Activated naive CD4-positive, alpha-beta T cell treated with anti-CD3 and anti-CD28 coated beads, Interleukin-2, amount 10 ng/mL, durations not matched to agents 7 days and 5 days (primary cell): ENCODE results near the gene TAB2.

Source experiments
- CTCF ChIA-PET: fragments of 350-600 bp; sonication (Branson Sonifier 250); formaldehyde crosslinking; loops from one replicate; lab custom pipeline; 2021; ENCODE audit warnings: antibody characterized with exemption; lab: Charles Lee
- DNase-seq: peaks from one replicate; pipeline ENCODE4 v3.0.0-alpha.2; 2020
- H3K27ac Mint-ChIP-seq: one replicate; pipeline ENCODE4 v1.8.0; 2021; ENCODE audit warnings: mild to moderate bottlenecking, moderate library complexity, mixed read lengths
- H3K27me3 Mint-ChIP-seq: one replicate; pipeline ENCODE4 v1.8.0; 2021; ENCODE audit warnings: mild to moderate bottlenecking, mixed read lengths
- H3K36me3 Mint-ChIP-seq: one replicate; pipeline ENCODE4 v1.8.0; 2021; ENCODE audit warnings: mixed read lengths
- H3K4me1 Mint-ChIP-seq: one replicate; pipeline ENCODE4 v1.8.0; 2021; ENCODE audit warnings: mixed read lengths
- H3K4me3 Mint-ChIP-seq: one replicate; pipeline ENCODE4 v1.8.0; 2021; ENCODE audit warnings: mild to moderate bottlenecking, moderate library complexity, mixed read lengths
- H3K9me3 Mint-ChIP-seq: one replicate; pipeline ENCODE4 v1.8.0; 2021; ENCODE audit warnings: mixed read lengths

The TAB2 gene

DNA sequence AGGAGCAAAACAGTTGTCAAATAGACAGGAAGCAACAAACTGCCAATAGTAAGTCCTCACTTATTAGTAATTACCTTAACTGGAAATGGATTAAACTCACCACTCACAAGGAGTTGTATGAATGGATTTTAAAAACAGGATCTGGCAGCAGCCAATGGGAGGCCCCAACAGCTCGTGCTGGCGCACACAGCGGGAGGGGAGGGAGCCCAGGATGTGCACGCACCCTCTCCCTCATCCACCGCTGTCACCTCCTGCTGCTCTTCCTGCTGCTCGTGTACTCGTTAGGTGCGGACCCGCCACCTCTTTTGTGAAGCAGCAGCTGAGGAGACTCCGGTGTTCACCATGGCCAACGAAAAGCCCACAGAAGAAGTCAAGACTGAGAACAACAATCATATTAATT is 82.5 kb downstream of the TAB2 start, which contains the start of gene SUMO4:
TSS of gene SUMO4 (plus strand) at position 213 of the 400 bp plus-strand sequence. CDS start at position 343, 130 bp downstream.
- Mint-ChIP-seq H3K27ac (peak within 1 kb of the TSS; percentile 72), H3K4me3 (no peak within 1 kb of the TSS), H3K27me3 (no peaks in the 10 kb centered on the region), H3K4me1 (peaks cover 37% of the 10 kb centered on the region), H3K9me3 (no peaks in the 10 kb centered on the region), H3K36me3 (peaks cover 79% of the 10 kb centered on the region)
- no peak for DNase-seq
- CTCF ChIA-PET = no interaction called here

DNA sequence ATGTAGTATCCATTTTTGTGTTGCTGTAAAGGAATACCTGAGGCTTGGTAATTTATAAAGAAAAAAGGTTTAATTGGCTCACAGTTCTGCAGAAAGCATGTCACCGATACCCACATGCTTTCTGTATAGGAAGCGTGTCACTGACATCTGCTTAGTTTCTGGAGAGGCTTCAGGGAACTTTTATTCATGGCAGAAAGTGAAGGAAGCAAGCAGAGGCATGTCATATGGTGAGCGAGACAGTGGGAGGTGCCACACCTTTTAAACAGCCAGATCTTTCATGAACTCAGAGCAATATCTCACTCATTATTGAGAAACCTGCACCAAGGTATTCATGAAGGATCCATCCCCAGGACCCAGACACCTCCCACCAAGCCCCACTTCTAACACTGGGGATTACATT is 86.0 kb downstream of the TAB2 start:
- peaks cover 67% of the 10 kb centered on the region for H3K36me3 Mint-ChIP-seq
- H3K4me1 Mint-ChIP-seq = peaks cover 25% of the 10 kb centered on the region

DNA sequence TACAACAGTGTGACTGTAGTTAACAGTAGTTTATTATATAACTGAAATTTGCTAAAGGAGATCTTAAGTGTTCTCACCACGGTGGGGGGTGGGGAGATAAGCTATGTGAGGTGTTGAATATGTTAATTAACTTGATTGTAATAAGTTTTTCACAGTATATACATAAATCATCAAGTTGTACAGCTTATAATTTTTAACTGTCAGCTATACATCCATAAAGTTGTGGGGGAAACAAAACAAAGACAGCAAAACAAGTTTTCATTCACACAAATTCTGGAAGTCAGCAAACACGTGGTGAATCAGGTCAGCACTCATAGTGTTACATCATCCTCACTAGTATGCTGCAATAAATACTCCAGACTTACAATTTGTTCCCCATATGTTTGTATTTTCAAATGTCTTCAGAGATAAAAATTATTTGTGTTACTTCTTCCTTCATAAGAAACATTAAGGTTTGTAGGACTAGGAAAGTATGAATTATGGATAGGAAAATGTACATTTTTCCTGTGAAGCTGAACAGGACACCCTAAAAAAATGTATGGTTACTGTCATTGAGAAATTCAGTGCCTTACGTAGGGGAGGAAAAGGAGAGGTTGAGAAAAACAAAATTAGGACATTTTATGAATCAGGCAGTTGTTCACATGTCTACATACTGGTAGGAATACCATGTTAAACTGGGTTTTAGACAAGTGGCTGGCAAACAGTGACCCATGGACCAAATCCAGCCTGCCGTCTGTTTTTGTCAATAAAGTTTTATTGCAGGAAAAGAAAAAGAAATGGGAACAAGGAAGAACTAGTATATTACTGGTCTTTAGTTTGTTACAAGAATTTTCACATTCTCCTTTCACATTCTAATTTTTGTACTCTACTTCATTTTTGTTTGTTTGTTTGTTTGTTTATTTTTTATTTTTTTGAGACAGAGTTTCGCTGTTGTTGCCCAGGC is 88.6 kb downstream of the TAB2 start:
- Mint-ChIP-seq H3K27me3 (no peaks in the 10 kb centered on the region), H3K4me1 (peaks cover 21% of the 10 kb centered on the region), H3K36me3 (peaks cover 70% of the 10 kb centered on the region), H3K27ac (peak overlapping the region; percentile 40), H3K9me3 (no peaks in the 10 kb centered on the region), H3K4me3 (no peak overlapping the region)
- CTCF ChIA-PET = interaction anchor here (1.9 kb wide), 1 partner anchor 378 kb away, joined by 6 read pairs; no protein-coding TSS in a partner anchor
- DNase-seq = no peak

More for the DNA sequence above, 86.0 kb downstream of the TAB2 start:
- Mint-ChIP-seq H3K27ac (peak overlapping the region; percentile 52), H3K27me3 (no peaks in the 10 kb centered on the region), H3K4me3 (peak overlapping the region; percentile 26), H3K9me3 (no peaks in the 10 kb centered on the region)
- CTCF ChIA-PET = no interaction called here
- DNase-seq = no peak

DNA sequence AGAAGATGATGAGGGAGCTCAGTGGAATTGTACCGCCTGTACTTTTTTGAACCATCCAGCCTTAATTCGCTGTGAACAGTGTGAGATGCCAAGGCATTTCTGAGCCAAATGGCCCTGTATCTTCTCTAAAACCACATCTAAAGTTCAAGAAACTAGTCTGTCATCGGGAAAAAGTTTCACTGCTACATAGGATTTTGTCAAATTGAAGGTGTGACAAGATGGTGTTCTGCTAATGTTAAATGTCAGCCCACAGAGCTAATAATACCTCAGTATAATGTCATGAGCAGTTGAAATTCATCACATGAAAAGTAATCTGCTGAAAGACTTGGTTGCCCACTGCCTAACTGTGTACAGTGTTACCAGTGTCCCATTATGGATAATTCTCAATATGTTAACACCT is 92.1 kb downstream of the TAB2 start:
- Mint-ChIP-seq H3K27me3 (no peaks in the 10 kb centered on the region), H3K27ac (peak overlapping the region; percentile 49), H3K9me3 (no peaks in the 10 kb centered on the region), H3K36me3 (peaks cover 67% of the 10 kb centered on the region), H3K4me3 (no peak overlapping the region), H3K4me1 (peaks cover 14% of the 10 kb centered on the region)
- DNase-seq = no peak
- CTCF ChIA-PET = no interaction called here

DNA sequence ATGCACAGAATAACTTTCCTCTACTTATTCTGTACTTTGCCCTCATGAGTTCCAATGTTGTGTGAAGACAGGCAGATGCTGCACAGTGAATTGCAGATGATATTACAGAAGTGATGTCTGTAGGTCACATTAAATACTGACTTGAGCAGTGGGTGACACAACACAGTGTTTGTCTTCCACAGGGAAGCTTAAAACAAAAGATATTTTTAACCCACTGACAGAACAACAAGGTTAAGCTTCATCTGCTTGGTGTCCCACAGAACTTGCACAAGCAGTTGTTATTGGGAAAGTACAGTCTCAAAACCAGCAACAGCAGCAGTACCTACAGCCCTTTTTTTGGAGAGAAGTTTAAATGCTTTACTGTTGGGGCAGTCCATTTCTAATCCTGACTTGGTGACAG is 93.0 kb downstream of the TAB2 start:
- no peak for DNase-seq
- CTCF ChIA-PET = interaction anchor here (0.6 to 1.3 kb wide), 4 partner anchors 16 to 382 kb away, joined by 3 to 4 read pairs (median 3); no protein-coding TSS in a partner anchor
- Mint-ChIP-seq H3K4me1 (peaks cover 10% of the 10 kb centered on the region), H3K4me3 (no peak overlapping the region), H3K9me3 (peaks cover under 1% of the 10 kb centered on the region), H3K27me3 (no peaks in the 10 kb centered on the region), H3K27ac (peak overlapping the region; percentile 14), H3K36me3 (peaks cover 65% of the 10 kb centered on the region)

DNA sequence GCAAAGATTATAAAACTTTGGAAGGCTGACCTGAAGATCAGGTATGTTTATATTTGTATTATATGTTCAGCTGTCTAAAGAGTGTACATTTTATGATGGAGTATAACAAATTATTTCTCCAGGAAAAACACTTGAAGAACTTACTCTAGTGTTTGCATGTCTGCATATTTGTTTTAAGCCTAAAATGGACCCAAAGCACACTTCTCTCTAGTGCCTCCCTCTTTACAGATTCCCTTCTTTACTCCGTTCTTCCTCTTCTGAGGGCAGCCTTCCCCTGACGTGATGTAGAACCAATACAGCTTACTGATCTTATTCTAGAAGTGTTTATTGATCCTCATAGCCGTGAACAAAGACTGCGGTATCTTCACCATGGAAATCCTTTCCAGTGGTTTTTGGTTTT is 96.5 kb downstream of the TAB2 start:
- CTCF ChIA-PET = interaction anchor here (0.8 to 1.5 kb wide), 4 partner anchors 17 to 384 kb away, joined by 3 to 4 read pairs (median 4); no protein-coding TSS in a partner anchor
- Mint-ChIP-seq H3K4me3 (no peak overlapping the region), H3K36me3 (peaks cover 68% of the 10 kb centered on the region), H3K27ac (peak overlapping the region; percentile 17), H3K27me3 (no peaks in the 10 kb centered on the region), H3K9me3 (peaks cover 2% of the 10 kb centered on the region), H3K4me1 (peaks cover 6% of the 10 kb centered on the region)
- DNase-seq = no peak

DNA sequence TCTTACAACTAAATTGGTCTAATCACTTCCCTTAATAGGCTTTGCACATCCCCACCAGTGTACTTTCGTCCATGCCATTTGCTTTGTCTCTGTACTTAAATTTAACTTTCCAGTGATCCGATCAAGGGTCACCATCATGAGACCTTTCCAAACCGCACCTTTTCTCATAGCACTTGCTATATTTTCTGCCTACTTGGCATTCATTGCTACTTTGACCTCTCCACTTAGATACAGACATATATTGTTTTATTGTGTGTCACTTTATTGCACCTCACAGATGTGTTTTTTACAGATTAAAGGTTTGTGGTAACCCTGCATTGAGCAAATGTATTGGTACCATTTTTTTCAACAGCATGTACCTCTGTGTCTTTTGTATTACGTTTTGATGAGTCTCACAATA is 97.3 kb downstream of the TAB2 start:
- H3K4me1 Mint-ChIP-seq = peaks cover 6% of the 10 kb centered on the region
- no peak for DNase-seq
- no peak overlapping the region for H3K4me3 Mint-ChIP-seq
- H3K27me3 Mint-ChIP-seq = no peaks in the 10 kb centered on the region
- CTCF ChIA-PET = interaction anchor here (0.8 kb wide), 1 partner anchor 385 kb away, joined by 3 read pairs; no protein-coding TSS in a partner anchor
- H3K9me3 Mint-ChIP-seq = peaks cover 2% of the 10 kb centered on the region
- H3K27ac Mint-ChIP-seq = no peak overlapping the region
- H3K36me3 Mint-ChIP-seq = peaks cover 61% of the 10 kb centered on the region

DNA sequence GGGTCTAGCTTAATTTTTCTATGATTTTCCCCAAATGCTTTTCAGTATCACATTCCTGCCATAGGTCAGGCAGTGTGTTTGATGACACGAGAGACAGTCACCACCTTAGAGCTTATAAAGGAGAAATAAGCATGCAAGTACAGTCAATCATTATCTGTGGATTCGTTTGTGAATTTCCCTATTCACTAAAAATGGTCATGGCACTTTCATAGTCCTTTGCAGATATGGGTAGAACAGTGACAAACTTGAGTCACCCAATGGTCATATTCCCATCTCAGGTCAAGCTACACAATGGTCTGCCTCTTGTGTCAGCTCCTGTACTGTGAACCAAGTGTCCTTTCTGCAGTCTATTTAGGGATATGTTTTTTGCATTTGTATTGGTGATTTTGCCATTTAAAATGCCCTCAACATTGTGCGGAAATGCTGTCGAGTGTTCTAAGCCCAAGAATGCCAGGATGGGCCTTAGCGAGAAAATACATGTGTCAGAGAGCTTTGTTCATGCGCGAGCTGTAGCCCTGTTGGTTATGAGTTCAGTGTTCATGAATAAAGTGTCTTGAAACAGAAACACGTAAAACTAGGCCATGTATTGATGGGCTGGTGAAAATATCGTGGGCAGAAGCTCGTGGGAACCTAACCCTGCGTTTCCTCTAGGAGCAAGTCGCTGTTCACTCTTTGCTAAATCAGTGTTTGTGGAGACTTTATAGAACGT is 102.3 kb downstream of the TAB2 start:
- no peak overlapping the region for H3K27ac Mint-ChIP-seq
- no peak for DNase-seq
- no peak overlapping the region for H3K4me3 Mint-ChIP-seq
- H3K4me1 Mint-ChIP-seq = peaks cover 6% of the 10 kb centered on the region
- no peaks in the 10 kb centered on the region for H3K27me3 Mint-ChIP-seq
- H3K9me3 Mint-ChIP-seq = peaks cover 2% of the 10 kb centered on the region
- CTCF ChIA-PET = interaction anchor here (1.0 to 2.1 kb wide), 4 partner anchors 12 to 338 kb away, joined by 3 to 13 read pairs (median 3); no protein-coding TSS in a partner anchor
- peaks cover 20% of the 10 kb centered on the region for H3K36me3 Mint-ChIP-seq

DNA sequence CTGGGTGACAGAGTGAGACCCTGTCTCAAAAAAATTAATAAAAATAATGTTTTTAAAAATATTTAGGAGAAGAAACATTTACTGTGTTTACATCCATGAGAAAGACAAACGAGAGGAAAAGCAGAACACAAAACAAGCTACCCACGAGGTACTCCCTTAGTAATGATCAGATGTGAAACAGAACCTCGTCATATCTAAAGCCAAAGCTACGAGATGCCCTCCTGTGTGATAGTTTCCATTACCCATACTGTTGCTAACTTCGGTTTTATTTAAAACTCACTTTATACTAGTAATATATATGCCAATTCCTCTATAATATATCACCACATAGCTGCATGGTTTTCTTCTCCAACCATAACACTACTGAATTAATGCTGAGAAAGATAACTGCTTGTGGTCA is 103.6 kb downstream of the TAB2 start:
- H3K4me3 Mint-ChIP-seq = no peak overlapping the region
- H3K27ac Mint-ChIP-seq = no peak overlapping the region
- no peaks in the 10 kb centered on the region for H3K9me3 Mint-ChIP-seq
- H3K36me3 Mint-ChIP-seq = peaks cover 9% of the 10 kb centered on the region
- DNase-seq = no peak
- CTCF ChIA-PET = interaction anchor here (1.0 to 2.1 kb wide), 3 partner anchors 9 to 341 kb away, joined by 3 to 13 read pairs (median 3); no protein-coding TSS in a partner anchor
- H3K4me1 Mint-ChIP-seq = peaks cover 6% of the 10 kb centered on the region
- no peaks in the 10 kb centered on the region for H3K27me3 Mint-ChIP-seq

DNA sequence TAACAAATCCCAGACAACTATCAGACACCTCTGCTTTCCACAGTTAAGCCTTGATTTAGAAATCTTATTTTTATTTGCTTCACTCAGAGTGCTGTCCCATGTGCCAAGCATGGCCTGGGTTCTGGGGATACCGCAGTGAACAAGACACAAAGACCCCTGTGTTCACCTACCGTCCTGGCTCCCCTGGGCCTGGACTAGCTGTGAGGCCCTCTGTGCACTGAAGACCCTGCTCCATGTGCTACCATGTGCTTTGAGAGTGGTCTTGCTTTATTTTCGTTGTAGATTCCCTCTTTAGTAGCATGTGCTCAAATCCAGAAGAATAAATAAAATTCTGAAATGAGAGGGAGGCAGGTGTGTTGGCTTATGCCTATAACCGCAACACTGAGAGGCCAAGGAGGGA is 105.1 kb downstream of the TAB2 start:
- CTCF ChIA-PET = interaction anchor here (1.0 kb wide), 1 partner anchor 396 kb away, joined by 3 read pairs; no protein-coding TSS in a partner anchor
- no peak for DNase-seq
- H3K27me3 Mint-ChIP-seq = no peaks in the 10 kb centered on the region
- H3K9me3 Mint-ChIP-seq = no peaks in the 10 kb centered on the region
- H3K4me3 Mint-ChIP-seq = no peak overlapping the region
- no peak overlapping the region for H3K27ac Mint-ChIP-seq
- H3K4me1 Mint-ChIP-seq = peaks cover 6% of the 10 kb centered on the region
- H3K36me3 Mint-ChIP-seq = peaks cover 5% of the 10 kb centered on the region

DNA sequence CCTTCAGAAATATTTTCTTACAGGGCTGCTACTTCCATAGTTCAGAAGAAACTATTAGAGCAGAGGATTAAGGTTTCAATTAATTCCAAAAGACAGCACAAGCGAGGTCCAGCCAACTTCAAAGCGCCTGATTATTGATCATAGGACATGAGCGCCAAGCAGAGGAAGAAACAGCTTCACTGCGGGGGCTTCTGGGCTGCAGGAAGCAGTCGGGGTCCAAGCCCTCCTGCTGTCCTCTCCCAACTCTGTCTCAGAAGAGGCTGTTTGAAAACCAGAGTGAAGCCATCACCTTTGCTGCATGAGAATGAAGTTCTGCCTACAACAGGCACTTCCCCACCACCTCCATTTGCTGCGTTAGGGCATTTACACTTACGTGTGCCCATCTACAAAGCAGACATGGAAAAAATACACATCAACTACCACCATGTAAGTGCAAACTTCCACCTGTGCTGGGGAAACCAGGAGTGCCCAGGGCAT is 106.5 kb downstream of the TAB2 start:
- CTCF ChIA-PET = interaction anchor here (1.1 to 1.3 kb wide), 3 partner anchors 8 to 395 kb away, joined by 3 to 5 read pairs (median 4); no protein-coding TSS in a partner anchor
- DNase-seq = no peak
- Mint-ChIP-seq H3K36me3 (no peaks in the 10 kb centered on the region), H3K9me3 (no peaks in the 10 kb centered on the region), H3K27ac (no peak overlapping the region), H3K27me3 (no peaks in the 10 kb centered on the region), H3K4me1 (peaks cover 7% of the 10 kb centered on the region), H3K4me3 (no peak overlapping the region)

DNA sequence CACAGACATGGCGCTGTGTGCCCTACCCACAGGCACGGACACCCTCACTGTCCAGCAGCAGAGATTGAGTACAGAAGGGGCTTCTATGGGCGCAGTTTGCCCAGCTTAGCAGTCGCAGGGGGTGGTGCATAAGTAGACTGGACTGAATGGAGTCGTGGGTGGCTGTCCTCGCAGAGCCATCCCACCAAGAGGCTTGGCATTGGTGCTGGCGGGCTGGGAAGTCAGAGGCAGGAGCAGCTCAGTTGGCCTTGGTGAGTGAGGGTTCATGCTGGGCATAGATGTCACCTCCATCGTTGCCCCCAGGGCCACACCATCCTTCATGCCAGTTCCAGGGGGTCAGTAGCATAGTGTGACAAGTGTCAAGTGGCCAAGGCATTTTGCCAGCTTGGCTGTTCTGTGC is 107.7 kb downstream of the TAB2 start:
- no peak overlapping the region for H3K4me3 Mint-ChIP-seq
- H3K9me3 Mint-ChIP-seq = no peaks in the 10 kb centered on the region
- DNase-seq = no peak
- H3K4me1 Mint-ChIP-seq = peaks cover 15% of the 10 kb centered on the region
- no peak overlapping the region for H3K27ac Mint-ChIP-seq
- no peaks in the 10 kb centered on the region for H3K27me3 Mint-ChIP-seq
- H3K36me3 Mint-ChIP-seq = no peaks in the 10 kb centered on the region
- CTCF ChIA-PET = interaction anchor here (1.0 to 1.3 kb wide), 3 partner anchors 335 to 396 kb away, joined by 3 to 4 read pairs (median 3); no protein-coding TSS in a partner anchor

DNA sequence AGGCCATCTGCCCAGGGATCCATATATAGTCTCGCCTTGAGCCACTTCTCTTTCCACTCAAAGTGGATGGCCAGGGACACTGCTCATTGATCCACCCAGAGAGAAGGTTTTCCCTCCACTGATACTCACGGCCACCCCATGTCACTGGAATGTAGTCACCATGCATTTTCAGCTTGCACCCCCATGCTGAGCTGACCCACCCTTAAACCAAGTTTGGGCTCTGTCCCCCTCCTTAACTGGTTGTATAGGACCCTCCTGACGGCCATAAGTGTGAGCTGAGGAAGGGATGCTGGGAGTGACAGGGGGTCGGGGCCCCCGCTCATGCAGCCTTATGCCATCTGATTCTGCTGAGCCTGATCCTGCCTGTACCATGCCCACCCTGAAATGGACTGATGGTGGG is 108.2 kb downstream of the TAB2 start:
- H3K4me3 Mint-ChIP-seq = no peak overlapping the region
- no peaks in the 10 kb centered on the region for H3K9me3 Mint-ChIP-seq
- peaks cover 18% of the 10 kb centered on the region for H3K4me1 Mint-ChIP-seq
- no peak overlapping the region for H3K27ac Mint-ChIP-seq
- H3K27me3 Mint-ChIP-seq = no peaks in the 10 kb centered on the region
- CTCF ChIA-PET = interaction anchor here (1.0 to 1.4 kb wide), 3 partner anchors 338 to 397 kb away, joined by 3 to 4 read pairs (median 4); no protein-coding TSS in a partner anchor
- DNase-seq = no peak
- no peaks in the 10 kb centered on the region for H3K36me3 Mint-ChIP-seq
